CD4-positive, alpha-beta T cell (primary cell): ENCODE results near the gene RUNX1. TPM values are rescaled to one million over a fixed set of nuclear protein-coding genes. Genes with fewer than 3 reads are reported as not detected.

Source experiments
- ATAC-seq: fragments of 200-7000 bp; cut with Tn5 transposase; one replicate; pipeline ENCODE4 v1.10.0; 2022; ENCODE audit warnings: mild to moderate bottlenecking; ENCODE audit not compliant: poor library complexity
- CTCF ChIA-PET: fragments of 350-600 bp; sonication (Branson Sonifier 250); formaldehyde crosslinking; loops from one replicate; lab custom pipeline; 2021; ENCODE audit warnings: antibody characterized with exemption, inconsistent platforms; lab: Charles Lee
- POLR2A ChIA-PET: fragments of 350-600 bp; sonication (Branson Sonifier 250); formaldehyde crosslinking; loops from one replicate; lab custom pipeline; 2021; ENCODE audit warnings: antibody characterized with exemption, inconsistent platforms; lab: Charles Lee
- DNase-seq, 14 experiments: peaks; one replicate each; pipeline ENCODE4 v3.0.0-alpha.2; 2013 to 2020; ENCODE audit warnings: mixed read lengths in 2 of 14
- H3K27ac ChIP-seq, 2 donors: one replicate each; pipeline versions ENCODE4 v1.5.1 to v1.7.0; 2013; ENCODE audit warnings: low read length in 2 of 2, low read depth in 1 of 2, mild to moderate bottlenecking in 1 of 2
- H3K27me3 ChIP-seq, 2 experiments: 1 replicate in 1 of 2; 2 replicates in 1 of 2; pipeline versions ENCODE4 v1.6.1 to v1.7.0; 2013; ENCODE audit warnings: low read length in 2 of 2, control low read depth in 1 of 2, mild to moderate bottlenecking in 1 of 2, moderate library complexity in 1 of 2; ENCODE audit not compliant: insufficient read depth in 2 of 2, control insufficient read depth in 1 of 2
- H3K36me3 ChIP-seq: one replicate; pipeline ENCODE4 v1.6.1; 2013; ENCODE audit warnings: low read length, control low read depth; ENCODE audit not compliant: insufficient read depth
- H3K4me1 ChIP-seq: one replicate; pipeline ENCODE4 v1.6.1; 2013; ENCODE audit warnings: low read length, control low read depth; ENCODE audit not compliant: insufficient read depth
- H3K4me3 ChIP-seq: one replicate; pipeline ENCODE4 v1.5.1; 2013; ENCODE audit warnings: mild to moderate bottlenecking, low read length, moderate library complexity
- H3K9me3 ChIP-seq, 2 experiments: 1 replicate in 1 of 2; 2 replicates in 1 of 2; pipeline versions ENCODE4 v1.6.1 to v1.7.0; 2013; ENCODE audit warnings: low read length in 2 of 2, mild to moderate bottlenecking in 2 of 2, control low read depth in 1 of 2, moderate library complexity in 1 of 2; ENCODE audit not compliant: control insufficient read depth in 1 of 2, insufficient read depth in 1 of 2
- H3K27ac Mint-ChIP-seq: one replicate; pipeline ENCODE4 v1.8.0; 2020; ENCODE audit warnings: mixed read lengths
- H3K27me3 Mint-ChIP-seq: one replicate; pipeline ENCODE4 v1.8.0; 2021; ENCODE audit warnings: mixed read lengths
- H3K36me3 Mint-ChIP-seq: one replicate; pipeline ENCODE4 v1.8.0; 2021; ENCODE audit warnings: low read depth, mixed read lengths
- H3K4me1 Mint-ChIP-seq: one replicate; pipeline ENCODE4 v1.8.0; 2021; ENCODE audit warnings: low read depth, mixed read lengths
- H3K4me3 Mint-ChIP-seq: one replicate; pipeline ENCODE4 v1.8.0; 2020; ENCODE audit warnings: mild to moderate bottlenecking, mixed read lengths
- H3K9me3 Mint-ChIP-seq: one replicate; pipeline ENCODE4 v1.8.0; 2020; ENCODE audit warnings: mixed read lengths
- CTCF ChIP-seq: fragments of 200-600 bp; IDR thresholded peaks from one replicate; pipeline ENCODE4 v1.8.0; 2022; ENCODE audit warnings: antibody characterized with exemption, mild to moderate bottlenecking
- intact Hi-C, 2 experiments: fragments of 100-400 bp; cut with DNase I in 1 of 2; cut with micrococcal nuclease in 1 of 2; formaldehyde crosslinking; loops; one replicate each; pipeline versions ENCODE4 v1.15.1 to v1.9.0; 2023 to 2025; cut with DNase I, micrococcal nuclease
- total RNA-seq, 174 experiments: library from RNA in 2 of 174; stranded (reverse) in 2 of 174; gene quantifications; one replicate each; pipeline ENCODE4 v1.2.3 and lab custom pipeline; 2021 to 2026

RUNX1 gene
- total RNA-seq, 2 experiments from 2014 or later, result 71.7 to 74.3 TPM

GRCh38 chr21:34887105-34887442, 162.0 kb downstream of the RUNX1 start:
- Mint-ChIP-seq H3K4me1 (peaks cover 68% of the 10 kb centered on the region), H3K4me3 (peak overlapping the region; percentile 93), H3K27me3 (no peaks in the 10 kb centered on the region), H3K9me3 (no peaks in the 10 kb centered on the region), H3K27ac (peak overlapping the region; percentile 96), H3K36me3 (peaks cover 40% of the 10 kb centered on the region)
- no peak for TF ChIP-seq CTCF
- H3K27ac ChIP-seq, result no peak overlapping the region
- peaks cover 43% of the 10 kb centered on the region for H3K4me1 ChIP-seq
- ChIA-PET CTCF (interaction anchor here (0.9 to 3.2 kb wide), 7 partner anchors 86 to 513 kb away, joined by 3 to 12 read pairs (median 3); no protein-coding TSS in a partner anchor), POLR2A (interaction anchor here (0.8 to 7.9 kb wide), 17 partner anchors 8 to 513 kb away, joined by 3 to 115 read pairs (median 7); partner anchors contain the start of gene RUNX1)
- no peak for ATAC-seq
- H3K36me3 ChIP-seq, result peaks cover 8% of the 10 kb centered on the region
- peak overlapping the region; percentile 66 for H3K4me3 ChIP-seq
- intact Hi-C loops, result loop anchor here (5.0 to 10.0 kb wide), 3 partner anchors 140 to 728 kb away; no protein-coding TSS in a partner anchor
- no peaks in the 10 kb centered on the region for H3K9me3 ChIP-seq
- peak in 2 of 14 experiments; percentile 9 to 29 for DNase-seq
- no peaks in the 10 kb centered on the region for H3K27me3 ChIP-seq

GRCh38 chr21:34886240-34887104, 162.6 kb downstream of the RUNX1 start:
- Mint-ChIP-seq H3K4me1 (peaks cover 68% of the 10 kb centered on the region), H3K27me3 (no peaks in the 10 kb centered on the region)
- intact Hi-C loops, result loop anchor here (5.0 to 10.0 kb wide), 3 partner anchors 141 to 728 kb away; no protein-coding TSS in a partner anchor

More at GRCh38 chr21:34886240-34887104, 162.6 kb downstream of the RUNX1 start:
- Histone ChIP-seq H3K27ac (no peak overlapping the region), H3K9me3 (no peaks in the 10 kb centered on the region), H3K4me1 (peaks cover 43% of the 10 kb centered on the region), H3K27me3 (no peaks in the 10 kb centered on the region), H3K4me3 (peak overlapping the region; percentile 66), H3K36me3 (peaks cover 8% of the 10 kb centered on the region)
- Mint-ChIP-seq H3K9me3 (no peaks in the 10 kb centered on the region), H3K36me3 (peaks cover 42% of the 10 kb centered on the region), H3K27ac (peak overlapping the region; percentile 96), H3K4me3 (peak overlapping the region; percentile 93)
- ATAC-seq (no peak), DNase-seq (peak in 9 of 14 experiments; percentile 9 to 65 (median 21))
- CTCF ChIA-PET, result interaction anchor here (0.9 to 3.2 kb wide), 6 partner anchors 86 to 514 kb away, joined by 3 to 12 read pairs (median 4); no protein-coding TSS in a partner anchor
- POLR2A ChIA-PET, result interaction anchor here (0.6 to 7.9 kb wide), 7 partner anchors 7 to 161 kb away, joined by 3 to 115 read pairs (median 9); partner anchors contain the start of gene RUNX1
- no peak for TF ChIP-seq CTCF
